GM20000 (cell line): ENCODE measurements around the gene SULF2.

Experiments used
- DNase-seq: peaks from one replicate; pipeline ENCODE4 v3.0.0; 2012; ENCODE audit warnings: low spot score
- TF ChIP-seq, protein P1 (sequence below): IDR thresholded peaks from 2 replicates; pipeline ENCODE4 v1.5.1; 2012; ENCODE audit warnings: mild to moderate bottlenecking, control low read depth; ENCODE audit errors: extremely low read depth, missing control alignments

The SULF2 gene

DNA sequence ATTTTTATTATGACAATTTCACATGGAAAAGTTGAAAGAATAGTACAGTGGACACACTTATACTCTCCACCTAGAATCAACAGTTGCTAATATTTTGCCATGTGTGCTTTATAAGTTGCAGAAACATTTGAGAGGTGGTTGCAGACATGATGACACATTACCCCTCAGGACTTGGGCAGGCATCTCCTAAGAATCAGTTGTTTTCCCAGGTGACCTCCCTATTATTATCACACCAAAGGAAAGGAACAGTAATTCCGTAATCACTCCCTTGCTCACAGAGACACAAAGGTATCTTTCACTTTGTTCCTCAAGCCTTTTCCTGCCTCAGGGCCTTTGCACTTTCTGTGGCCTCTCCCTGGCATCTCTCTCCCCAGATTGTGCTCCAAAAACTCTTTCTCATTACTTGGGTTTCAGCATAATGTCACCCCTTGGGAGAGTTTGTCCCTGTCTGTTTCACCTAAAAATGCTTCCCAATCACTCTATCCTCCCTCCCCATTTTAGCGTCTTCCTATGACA lies 5.9 kb upstream of the SULF2 start:
- no peak for DNase-seq

DNA sequence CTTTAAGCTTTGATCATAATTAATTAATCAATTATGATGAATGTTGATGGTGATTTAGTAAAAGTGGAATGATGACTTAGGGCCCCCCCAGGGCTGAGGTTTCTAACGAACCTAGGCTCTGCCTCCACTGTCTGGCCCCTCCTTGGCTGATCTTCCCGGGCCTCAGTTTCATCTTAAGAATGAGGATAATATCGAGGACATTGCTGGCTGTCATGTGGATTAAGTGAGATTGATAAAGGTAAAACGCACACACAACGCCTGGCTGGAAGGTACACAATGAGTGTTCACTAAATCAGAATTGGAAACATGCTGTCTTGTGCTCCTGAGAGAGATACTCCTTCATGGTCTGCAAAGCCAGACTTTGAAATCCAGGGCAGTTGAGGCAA lies 5.3 kb upstream of the SULF2 start:
- TF ChIP-seq, protein P1, sequence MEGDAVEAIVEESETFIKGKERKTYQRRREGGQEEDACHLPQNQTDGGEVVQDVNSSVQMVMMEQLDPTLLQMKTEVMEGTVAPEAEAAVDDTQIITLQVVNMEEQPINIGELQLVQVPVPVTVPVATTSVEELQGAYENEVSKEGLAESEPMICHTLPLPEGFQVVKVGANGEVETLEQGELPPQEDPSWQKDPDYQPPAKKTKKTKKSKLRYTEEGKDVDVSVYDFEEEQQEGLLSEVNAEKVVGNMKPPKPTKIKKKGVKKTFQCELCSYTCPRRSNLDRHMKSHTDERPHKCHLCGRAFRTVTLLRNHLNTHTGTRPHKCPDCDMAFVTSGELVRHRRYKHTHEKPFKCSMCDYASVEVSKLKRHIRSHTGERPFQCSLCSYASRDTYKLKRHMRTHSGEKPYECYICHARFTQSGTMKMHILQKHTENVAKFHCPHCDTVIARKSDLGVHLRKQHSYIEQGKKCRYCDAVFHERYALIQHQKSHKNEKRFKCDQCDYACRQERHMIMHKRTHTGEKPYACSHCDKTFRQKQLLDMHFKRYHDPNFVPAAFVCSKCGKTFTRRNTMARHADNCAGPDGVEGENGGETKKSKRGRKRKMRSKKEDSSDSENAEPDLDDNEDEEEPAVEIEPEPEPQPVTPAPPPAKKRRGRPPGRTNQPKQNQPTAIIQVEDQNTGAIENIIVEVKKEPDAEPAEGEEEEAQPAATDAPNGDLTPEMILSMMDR = no peak
- DNase-seq = no peak

More for the DNA sequence above, 5.9 kb upstream of the SULF2 start:
- TF ChIP-seq, protein P1 = no peak

DNA sequence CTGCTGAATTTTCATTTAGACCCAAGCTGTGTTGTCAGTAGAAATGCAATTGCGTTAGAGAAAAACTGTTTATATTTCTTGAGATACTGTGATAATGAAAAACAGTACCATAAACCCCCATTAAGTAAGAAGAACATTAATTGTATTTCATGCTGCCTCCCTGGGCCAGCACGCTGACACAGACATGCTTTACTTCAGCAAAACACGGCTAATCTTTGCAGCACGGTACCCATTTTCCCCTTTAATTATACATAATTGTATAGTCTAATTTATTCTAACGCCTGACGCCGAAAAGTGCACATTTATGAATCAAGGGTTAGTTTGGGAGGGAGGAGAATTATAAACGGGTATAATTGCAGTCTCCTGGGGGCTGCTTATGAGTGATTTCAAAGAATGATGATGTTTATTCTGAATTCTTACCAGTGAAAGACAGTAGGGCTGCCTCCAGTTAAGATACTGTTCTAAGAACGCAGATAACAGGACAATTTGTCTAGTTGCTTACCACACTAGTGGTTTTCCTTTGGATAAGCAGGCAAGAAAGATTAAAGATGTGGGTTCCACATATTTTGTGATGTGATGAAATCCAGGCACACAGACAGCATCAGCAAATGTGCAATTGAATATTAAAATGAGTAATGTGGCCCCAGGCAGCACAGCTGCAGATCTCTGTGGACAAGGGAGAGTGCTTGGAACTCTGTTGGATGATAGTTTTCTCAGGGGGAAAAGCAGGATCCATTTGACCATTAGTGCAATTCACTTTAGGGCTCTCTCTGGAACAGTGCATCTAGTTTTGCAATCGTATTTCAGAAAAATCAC lies 4.7 kb upstream of the SULF2 start:
- TF ChIP-seq, protein P1 = no peak
- DNase-seq = no peak

DNA sequence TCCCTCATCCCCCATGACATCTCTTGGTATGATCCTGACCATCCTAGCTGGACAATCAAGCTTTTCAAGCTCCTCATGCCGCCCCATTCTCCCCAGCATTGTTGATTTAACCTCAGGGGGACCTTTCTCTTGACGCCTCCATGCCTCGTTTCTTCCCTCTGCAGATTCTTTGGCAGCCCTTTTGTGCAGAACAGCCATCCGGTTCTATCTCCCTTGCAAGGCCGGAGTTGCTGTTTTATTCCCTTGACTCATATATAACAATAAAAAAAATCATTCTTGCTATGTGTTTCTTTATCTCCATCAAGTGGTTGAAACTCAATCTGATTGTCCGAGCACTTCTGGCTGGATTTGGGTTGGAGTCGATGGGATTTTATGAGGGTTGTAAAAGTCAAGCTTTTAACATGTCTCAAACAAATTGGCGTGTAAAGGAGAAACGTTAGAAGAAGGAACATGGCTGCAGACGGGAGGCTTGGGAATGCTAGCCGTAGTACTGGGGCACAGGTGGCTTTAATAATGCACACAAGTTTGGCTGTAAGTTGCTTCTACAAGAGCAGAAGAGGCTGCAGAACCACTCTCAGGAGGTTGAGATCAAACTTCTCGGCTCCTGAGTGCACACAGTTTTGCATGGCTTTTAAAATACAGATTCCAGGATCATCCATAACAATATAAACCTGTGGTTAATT lies 3.9 kb upstream of the SULF2 start:
- DNase-seq = no peak

DNA sequence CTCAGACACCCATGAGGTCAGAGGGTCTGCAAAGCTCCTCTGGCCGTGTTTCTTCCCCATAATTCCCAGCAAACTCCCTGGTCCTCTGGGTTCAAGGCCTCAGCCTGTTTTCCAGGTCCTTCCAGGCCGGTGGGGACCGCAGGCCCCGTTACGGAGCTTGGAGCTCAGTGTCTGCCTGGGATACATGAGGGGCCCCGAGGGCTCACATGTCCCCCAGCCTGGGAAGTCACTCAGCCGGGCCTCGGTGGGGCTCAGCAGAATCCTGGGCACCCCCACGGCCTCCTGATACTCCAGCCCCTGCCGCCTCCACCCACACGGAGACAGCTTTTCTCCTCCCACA lies 3.4 kb upstream of the SULF2 start:
- TF ChIP-seq, protein P1 = no peak
- no peak for DNase-seq

More for the DNA sequence above, 3.9 kb upstream of the SULF2 start:
- TF ChIP-seq, protein P1 = no peak

DNA sequence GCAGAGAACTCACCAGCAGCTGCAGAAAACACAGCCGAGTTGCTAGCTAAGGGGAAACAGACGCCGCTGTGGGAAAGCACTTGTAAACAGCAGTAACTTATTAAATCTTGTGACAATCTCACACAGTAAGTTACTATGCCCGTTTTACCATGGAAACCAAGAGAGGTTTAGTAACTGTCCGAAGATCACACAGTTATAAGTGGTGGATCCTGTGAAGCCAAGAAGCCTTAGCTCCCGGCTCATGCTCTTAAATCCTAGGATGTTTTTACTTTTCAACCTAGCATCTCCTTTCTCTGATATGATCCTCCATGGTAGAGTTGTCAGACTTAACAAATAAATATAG lies 1.5 kb upstream of the SULF2 start:
- TF ChIP-seq, protein P1 = no peak
- DNase-seq = no peak
